Testis (tissue), 2 donors: ENCODE results near the gene GUCY2C.

Source experiments
- CTCF ChIP-seq, 3 experiments: fragments of 450-650 bp in 2 of 3; fragments of 200-600 bp in 1 of 3; sonication (generic) in 1 of 3; IDR thresholded peaks; one replicate each; pipeline ENCODE4 v1.5.1; 2016 to 2019; ENCODE audit warnings: antibody characterized with exemption in 3 of 3, mild to moderate bottlenecking in 2 of 3, moderate library complexity in 1 of 3
- POLR2A ChIP-seq: fragments of 450-650 bp; IDR thresholded peaks from one replicate; pipeline ENCODE4 v1.6.1; 2017; ENCODE audit warnings: antibody characterized with exemption, mild to moderate bottlenecking, moderate library complexity

GRCh38 chr12:14689996-14690395 lies 6.4 kb downstream of the GUCY2C start:
- TF ChIP-seq CTCF (IDR thresholded peaks at IDR 0.05) (no peak), POLR2A (no peak)
